ENCODE results near the gene AUNIP.

AUNIP gene

GRCh38 chr1:25825605-25826004, 33.7 kb downstream of the AUNIP start:
- FAIRE-seq = no peak

DNA sequence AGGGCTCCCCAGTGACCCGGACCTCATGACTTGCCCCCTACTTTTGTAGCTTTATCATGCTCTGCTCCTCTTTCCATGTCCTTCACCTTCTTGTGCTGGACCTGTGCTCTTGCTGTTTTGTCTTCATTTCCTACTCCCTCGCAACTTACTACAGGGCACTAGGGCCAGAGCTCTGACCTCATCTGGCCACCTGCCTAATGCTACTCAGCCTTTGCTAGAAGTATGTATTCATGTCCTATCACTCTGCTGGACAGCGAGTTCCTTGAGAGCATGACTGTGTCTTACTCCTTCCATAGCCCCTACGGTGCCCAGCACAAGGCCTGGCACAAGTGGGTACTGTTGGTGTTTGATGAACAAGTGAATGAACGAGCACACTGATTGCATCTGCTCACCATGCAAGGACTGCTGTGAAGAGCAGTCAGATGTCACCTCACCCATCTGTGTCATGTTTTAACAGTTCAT, 37.6 kb downstream of the AUNIP start:
- FAIRE-seq = no peak

- FAIRE-seq = no peak
Observed at GRCh38 chr1:25821112-25821476, 38.2 kb downstream of the AUNIP start.

GRCh38 chr1:25820247-25821111, 38.8 kb downstream of the AUNIP start:
- FAIRE-seq = no peak

GRCh38 chr1:25819491-25820246, 39.6 kb downstream of the AUNIP start, which contains the start of gene MTFR1L:
Gene MTFR1L, plus strand, starts transcription at chr1:25819954. Its CDS starts 3,151 bp downstream, at chr1:25823105.
- no peak for FAIRE-seq

- no peak for FAIRE-seq
Observed at GRCh38 chr1:25818569-25818968, 40.7 kb downstream of the AUNIP start.

GRCh38 chr1:25817840-25818501, 41.3 kb downstream of the AUNIP start:
- no peak for FAIRE-seq

DNA sequence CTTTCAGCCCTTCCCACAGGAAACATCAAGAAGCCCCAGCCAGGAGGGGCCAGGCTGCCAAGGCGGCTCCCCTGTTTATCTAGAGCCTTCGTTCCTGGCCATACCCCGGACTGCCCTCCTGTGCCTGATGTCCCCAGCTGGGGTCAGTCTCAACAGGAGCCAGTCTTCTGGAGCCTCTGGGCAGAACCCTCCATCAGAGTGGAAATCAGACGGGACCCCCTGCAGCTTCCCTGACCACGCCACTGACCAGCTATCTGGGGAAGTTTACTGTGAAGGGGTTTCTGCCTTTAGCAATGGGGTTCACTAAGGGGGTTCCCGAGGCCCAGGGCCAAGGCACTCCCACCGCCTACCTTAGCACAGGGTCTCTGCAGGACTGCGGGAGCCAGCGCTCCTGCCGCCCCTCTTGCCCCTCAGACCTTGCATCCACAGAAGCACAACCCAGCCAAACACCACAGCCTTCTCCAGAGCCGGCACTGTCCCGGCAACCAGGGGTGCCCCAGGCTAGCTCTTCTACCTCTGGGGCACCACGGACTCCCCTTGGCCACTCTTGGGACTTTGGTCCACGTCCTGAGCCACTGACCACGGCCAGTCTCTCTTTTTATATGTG, 43.0 kb downstream of the AUNIP start:
- no peak for FAIRE-seq

GRCh38 chr1:25815208-25816111, 43.8 kb downstream of the AUNIP start:
- no peak for FAIRE-seq

GRCh38 chr1:25814549-25815087, 44.6 kb downstream of the AUNIP start:
- FAIRE-seq = no peak

- FAIRE-seq = no peak
Observed at GRCh38 chr1:25813734-25814471, 45.4 kb downstream of the AUNIP start.

DNA sequence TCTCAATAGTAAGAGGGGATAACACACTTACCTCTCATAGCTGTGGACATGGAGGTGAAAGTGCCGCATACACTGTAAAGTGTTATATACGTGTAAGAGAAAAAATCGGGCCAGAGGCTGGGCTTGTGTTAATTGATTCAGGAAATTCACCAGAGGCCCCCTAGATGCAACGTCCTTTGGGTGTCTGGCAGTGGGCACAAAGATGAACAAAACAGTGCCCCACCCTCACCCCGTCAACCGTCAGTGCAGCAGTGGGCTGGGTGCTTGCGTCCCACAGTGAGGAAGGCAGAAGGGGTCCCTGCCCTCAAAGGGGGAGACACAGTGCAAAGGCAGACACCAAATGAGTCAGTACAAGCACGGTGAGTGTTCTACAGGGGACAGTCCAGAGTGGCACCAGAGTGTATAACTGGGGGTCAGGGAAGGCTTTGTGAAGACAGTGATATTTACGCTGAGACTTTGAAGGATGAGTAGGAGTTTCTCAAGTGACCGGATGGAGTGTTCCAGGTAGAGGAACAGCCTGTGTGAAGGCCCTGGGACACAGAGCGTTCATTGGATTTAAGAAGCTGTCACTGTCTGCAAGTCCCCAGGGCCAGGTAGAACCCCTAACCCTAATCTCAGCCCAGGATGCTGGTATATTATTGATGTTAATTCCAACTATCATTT, 46.1 kb downstream of the AUNIP start:
- no peak for FAIRE-seq

- no peak for FAIRE-seq
Observed at GRCh38 chr1:25811384-25812082, 47.7 kb downstream of the AUNIP start.

GRCh38 chr1:25810341-25811299, 48.6 kb downstream of the AUNIP start:
- no peak for FAIRE-seq

- FAIRE-seq = no peak
Observed at GRCh38 chr1:25809929-25810328, 49.3 kb downstream of the AUNIP start.

- FAIRE-seq = no peak
Observed at GRCh38 chr1:25809283-25809926, 49.9 kb downstream of the AUNIP start.

DNA sequence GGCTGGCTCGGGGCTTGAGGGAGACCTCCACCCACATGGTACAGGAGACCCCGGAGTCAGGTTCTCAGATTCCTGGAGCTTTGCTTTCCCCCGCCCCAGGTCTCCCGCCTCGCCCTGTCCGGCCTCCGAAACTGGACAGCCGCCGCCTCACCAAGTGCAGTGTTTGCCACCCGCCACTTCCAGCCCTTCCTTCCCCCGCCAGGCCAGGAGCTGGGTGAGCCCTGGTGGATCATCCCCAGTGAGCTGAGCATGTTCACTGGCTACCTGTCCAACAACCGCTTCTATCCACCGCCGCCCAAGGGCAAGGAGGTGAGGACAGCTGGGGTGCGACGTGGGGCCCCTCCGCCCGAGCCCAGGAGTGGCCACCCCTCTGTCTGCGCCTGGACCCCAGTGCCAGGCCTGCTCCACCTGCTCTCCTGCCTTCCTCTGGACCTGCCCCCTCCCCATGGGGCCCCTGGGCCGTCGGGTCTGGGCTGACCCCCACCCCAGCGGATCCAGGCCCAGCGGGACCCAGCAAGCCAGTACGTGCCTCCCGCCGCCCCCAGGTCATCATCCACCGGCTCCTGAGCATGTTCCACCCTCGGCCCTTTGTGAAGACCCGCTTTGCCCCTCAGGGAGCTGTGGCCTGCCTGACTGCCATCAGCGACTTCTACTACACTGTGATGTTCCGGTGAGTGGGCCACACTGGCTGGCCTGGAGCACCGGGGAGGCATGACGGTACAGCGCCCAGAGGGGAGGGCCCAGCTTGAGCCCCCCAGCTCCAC, 50.6 kb downstream of the AUNIP start:
- no peak for FAIRE-seq

Measured in colon (tissue), 2 donors.